Thymus (tissue), 11 donors: Measurements from ENCODE around the gene NKTR. TPM values are rescaled to one million over a fixed set of nuclear protein-coding genes. Genes with fewer than 3 reads are reported as not detected.
"Not testable (repeated sequence)": the region's sequence is repeated elsewhere in the genome, so short reads cannot be mapped to it uniquely, and the experiment has no call there.

Experiments used
- DNase-seq, 9 donors: peaks; one replicate each; pipeline ENCODE4 v3.0.0-alpha.2; 2013; ENCODE audit warnings: low spot score in 9 of 9, low read depth in 6 of 9, missing footprints in 1 of 9
- H3K27ac ChIP-seq, 2 donors: one replicate each; pipeline ENCODE4 v1.5.1; 2013; ENCODE audit warnings: control low read depth in 1 of 2, low read depth in 1 of 2, low read length in 1 of 2, mild to moderate bottlenecking in 1 of 2, moderate library complexity in 1 of 2
- H3K27me3 ChIP-seq, 2 donors: one replicate each; pipeline ENCODE4 v1.5.1; 2013; ENCODE audit warnings: low read length in 1 of 2; ENCODE audit not compliant: control insufficient read depth in 2 of 2, insufficient read depth in 1 of 2
- H3K36me3 ChIP-seq, 2 donors: one replicate each; pipeline ENCODE4 v1.5.1; 2013; ENCODE audit warnings: low read length in 1 of 2, mild to moderate bottlenecking in 1 of 2, moderate library complexity in 1 of 2; ENCODE audit not compliant: control insufficient read depth in 2 of 2, insufficient read depth in 2 of 2
- H3K4me1 ChIP-seq, 2 donors: one replicate each; pipeline ENCODE4 v1.5.1; 2013; ENCODE audit warnings: low read length in 2 of 2; ENCODE audit not compliant: control insufficient read depth in 2 of 2, insufficient read depth in 2 of 2
- H3K4me3 ChIP-seq, 2 donors: one replicate each; pipeline ENCODE4 v1.5.1; 2013; ENCODE audit warnings: low read length in 2 of 2, control low read depth in 1 of 2, mild to moderate bottlenecking in 1 of 2
- H3K9me3 ChIP-seq, 2 donors: one replicate each; pipeline ENCODE4 v1.5.1; 2013; ENCODE audit warnings: low read length in 1 of 2, mild to moderate bottlenecking in 1 of 2; ENCODE audit not compliant: control insufficient read depth in 2 of 2, insufficient read depth in 1 of 2
- WGBS: extraction: QIAGEN DNeasy Blood & Tissue Kit; methylation state at CpG from one replicate; pipeline ENCODE4 v1.1.7; 2013; 5-methylcytosine and 5-hydroxymethylcytosine counted together
- polyA plus RNA-seq: library from polyadenylated mRNA; stranded (reverse); fragments of 200-250 nt; gene quantifications from one replicate; pipeline ENCODE4 v1.2.3, GENCODE V29; 2013
- total RNA-seq: library from RNA; stranded (reverse); fragments of 120-200 nt; gene quantifications from one replicate; pipeline ENCODE4 v1.2.4, GENCODE V29; 2013
- donor health status: healthy.

The NKTR gene
- total and polyA plus RNA-seq, 2 donors, result 32.1 to 52.9 TPM

- no peak overlapping the region for H3K4me3 ChIP-seq
- H3K36me3 ChIP-seq, result peaks cover 16 to 27% of the 10 kb centered on the region in 2 donors
- no peaks in the 10 kb centered on the region for H3K27me3 ChIP-seq
- no peak overlapping the region for H3K27ac ChIP-seq
- DNase-seq, result peak in 2 of 9 donors; percentile 28 to 38
- no peaks in the 10 kb centered on the region for H3K4me1 ChIP-seq
- WGBS, result 80% methylated on average over 3 of the region's 3 CpGs
- peaks cover 0 to 4% of the 10 kb centered on the region in 2 donors for H3K9me3 ChIP-seq
These were observed 28.2 kb upstream of the NKTR start for GRCh38 chr3:42572278-42572677.

GRCh38 chr3:42575137-42575741 is 25.2 kb upstream of the NKTR start:
- Histone ChIP-seq H3K27me3 (no peaks in the 10 kb centered on the region), H3K9me3 (peaks cover 0 to 4% of the 10 kb centered on the region in 2 donors), H3K27ac (no peak overlapping the region), H3K4me1 (no peaks in the 10 kb centered on the region), H3K36me3 (peaks cover 9 to 11% of the 10 kb centered on the region in 2 donors), H3K4me3 (no peak overlapping the region)
- DNase-seq, result no peak

GRCh38 chr3:42578054-42578453 is 22.4 kb upstream of the NKTR start:
- Histone ChIP-seq H3K27me3 (no peaks in the 10 kb centered on the region), H3K36me3 (peaks cover 8% of the 10 kb centered on the region in 2 donors), H3K4me3 (no peak overlapping the region), H3K27ac (no peak overlapping the region), H3K4me1 (peaks cover 7 to 11% of the 10 kb centered on the region in 2 donors), H3K9me3 (peaks cover 0 to 4% of the 10 kb centered on the region in 2 donors)
- DNase-seq, result no peak
- 99% methylated on average over 4 of the region's 4 CpGs for WGBS

- H3K4me3 ChIP-seq, H3K36me3 ChIP-seq, H3K27ac ChIP-seq, H3K9me3 ChIP-seq, H3K27me3 ChIP-seq, DNase-seq: not testable (repeated sequence)
- peaks cover 7 to 14% of the 10 kb centered on the region in 2 donors for H3K4me1 ChIP-seq
- WGBS, result 99% methylated on average over 4 of the region's 4 CpGs
These were observed 21.1 kb upstream of the NKTR start for GRCh38 chr3:42579346-42579745.

- H3K27me3 ChIP-seq, result no peaks in the 10 kb centered on the region
These were observed 19.1 kb upstream of the NKTR start for GRCh38 chr3:42581400-42581708.

GRCh38 chr3:42581709-42582473 is 18.6 kb upstream of the NKTR start, which contains the start of gene SEC22C:
TSS of gene SEC22C (minus strand) at chr3:42581967. CDS start at chr3:42569046, 12,921 bp downstream.
- DNase-seq, result peak; percentile 73 to 95 (median 88)
- Histone ChIP-seq H3K4me1 (peaks cover 7 to 14% of the 10 kb centered on the region in 2 donors), H3K9me3 (no peaks in the 10 kb centered on the region), H3K4me3 (peak within 1 kb of the TSS; percentile 68 to 80), H3K27ac (peak within 1 kb of the TSS; percentile 81 to 88), H3K36me3 (peaks cover 0 to 4% of the 10 kb centered on the region in 2 donors), H3K27me3 (no peaks in the 10 kb centered on the region)
- WGBS, result under 1% methylated on average over 77 of the region's 77 CpGs

More at GRCh38 chr3:42581400-42581708, 19.1 kb upstream of the NKTR start:
- peaks cover 7 to 14% of the 10 kb centered on the region in 2 donors for H3K4me1 ChIP-seq
- 2% methylated on average over 11 of the region's 11 CpGs for WGBS
- H3K36me3 ChIP-seq, result peaks cover 0 to 4% of the 10 kb centered on the region in 2 donors
- peak overlapping the region; percentile 68 to 80 for H3K4me3 ChIP-seq
- no peak for DNase-seq
- no peaks in the 10 kb centered on the region for H3K9me3 ChIP-seq
- peak overlapping the region; percentile 64 to 81 for H3K27ac ChIP-seq

- peak overlapping the region; percentile 81 to 88 for H3K27ac ChIP-seq
- peaks cover 0 to 4% of the 10 kb centered on the region in 2 donors for H3K36me3 ChIP-seq
- no peaks in the 10 kb centered on the region for H3K27me3 ChIP-seq
- DNase-seq, result no peak
- H3K4me1 ChIP-seq, result peaks cover 7 to 14% of the 10 kb centered on the region in 2 donors
- 1% methylated on average over 3 of the region's 3 CpGs for WGBS
- peak overlapping the region; percentile 68 to 80 for H3K4me3 ChIP-seq
- H3K9me3 ChIP-seq, result no peaks in the 10 kb centered on the region
These were observed 17.9 kb upstream of the NKTR start for GRCh38 chr3:42582474-42583070.

- Histone ChIP-seq H3K9me3 (no peaks in the 10 kb centered on the region), H3K4me3 (no peak overlapping the region), H3K4me1 (peaks cover 5 to 15% of the 10 kb centered on the region in 2 donors), H3K27ac (no peak overlapping the region), H3K27me3 (no peaks in the 10 kb centered on the region), H3K36me3 (peaks cover under 1 to 8% of the 10 kb centered on the region in 2 donors)
- DNase-seq, result no peak
- WGBS, result 86% methylated on average over 5 of the region's 5 CpGs
These were observed 11.9 kb upstream of the NKTR start for GRCh38 chr3:42588625-42589024.
